GM23338 (cell line): Measurements from ENCODE around the gene TMPRSS2. TPM values are rescaled to one million over a fixed set of nuclear protein-coding genes. Genes with fewer than 3 reads are reported as not detected.

Source experiments
- ATAC-seq: fragments of 200-7000 bp; cut with Tn5 transposase; 3 replicates; pipeline ENCODE4 v1.9.1; 2020
- DNase-seq: peaks from one replicate; pipeline ENCODE4 v3.0.0-alpha.2; 2015; ENCODE audit warnings: low spot score
- H2AFZ ChIP-seq: fragments of 200-600 bp; sonication (generic); 2 replicates; pipeline ENCODE4 v1.8.0; 2016; ENCODE audit warnings: antibody characterized with exemption, mild to moderate bottlenecking, moderate library complexity
- H3F3A ChIP-seq: fragments of 200-600 bp; sonication (generic); replicated peaks from 2 replicates; pipeline ENCODE4 v1.8.0; 2017; ENCODE audit warnings: antibody characterized with exemption, mixed run types, low read depth
- H3K27ac ChIP-seq: fragments of 200-600 bp; sonication (generic); 2 replicates; pipeline ENCODE4 v1.6.1; 2016; ENCODE audit warnings: low read depth
- H3K27me3 ChIP-seq: fragments of 200-600 bp; sonication (generic); 2 replicates; pipeline ENCODE4 v1.8.0; 2016; ENCODE audit warnings: mild to moderate bottlenecking, mixed run types, moderate library complexity; ENCODE audit not compliant: insufficient read depth
- H3K36me3 ChIP-seq: fragments of 200-600 bp; sonication (generic); 2 replicates; pipeline ENCODE4 v1.8.0; 2016; ENCODE audit warnings: mild to moderate bottlenecking; ENCODE audit not compliant: insufficient read depth
- H3K4me1 ChIP-seq: fragments of 200-600 bp; sonication (generic); 2 replicates; pipeline ENCODE4 v1.8.0; 2016; ENCODE audit warnings: mild to moderate bottlenecking, moderate library complexity; ENCODE audit not compliant: insufficient read depth
- H3K4me2 ChIP-seq: fragments of 200-600 bp; sonication (generic); 2 replicates; pipeline ENCODE4 v1.7.1; 2017; ENCODE audit warnings: mixed run types
- H3K4me3 ChIP-seq: fragments of 200-600 bp; sonication (generic); 2 replicates; pipeline ENCODE4 v1.6.1; 2016; ENCODE audit warnings: mixed run types
- H3K79me2 ChIP-seq: fragments of 200-600 bp; sonication (generic); replicated peaks from 2 replicates; pipeline ENCODE4 v1.8.0; 2017; ENCODE audit warnings: mild to moderate bottlenecking; ENCODE audit not compliant: insufficient read depth
- H3K9me2 ChIP-seq: fragments of 200-600 bp; sonication (generic); 2 replicates; pipeline ENCODE4 v1.8.0; 2017; ENCODE audit not compliant: insufficient read depth
- H4K20me1 ChIP-seq: fragments of 200-600 bp; sonication (generic); replicated peaks from 2 replicates; pipeline ENCODE4 v1.8.0; 2017; ENCODE audit warnings: mild to moderate bottlenecking; ENCODE audit not compliant: insufficient read depth
- H3K27ac Mint-ChIP-seq: 2 replicates; pipeline ENCODE4 v1.8.0; 2020; ENCODE audit warnings: inconsistent platforms, mild to moderate bottlenecking, moderate library complexity, mixed read lengths
- H3K27me3 Mint-ChIP-seq: 3 replicates; pipeline ENCODE4 v1.8.0; 2022; ENCODE audit warnings: low read depth, mild to moderate bottlenecking, moderate library complexity, mixed read lengths, inconsistent platforms; ENCODE audit not compliant: insufficient read depth, poor library complexity
- H3K36me3 Mint-ChIP-seq: 3 replicates; pipeline ENCODE4 v1.8.0; 2021; ENCODE audit warnings: low read depth, mild to moderate bottlenecking, inconsistent platforms, moderate library complexity, mixed read lengths
- H3K4me1 Mint-ChIP-seq: 3 replicates; pipeline ENCODE4 v1.8.0; 2020; ENCODE audit warnings: mild to moderate bottlenecking, inconsistent platforms, mixed read lengths
- H3K4me3 Mint-ChIP-seq: 3 replicates; pipeline ENCODE4 v1.8.0; 2021; ENCODE audit warnings: moderate library complexity, mild to moderate bottlenecking, inconsistent platforms, mixed read lengths
- H3K9me3 Mint-ChIP-seq: 3 replicates; pipeline ENCODE4 v1.8.0; 2020; ENCODE audit warnings: moderate library complexity, mild to moderate bottlenecking, inconsistent platforms, mixed read lengths
- CREB1 ChIP-seq: fragments of 250-450 bp; sonication (Bioruptor Pico); IDR thresholded peaks from 2 replicates; pipeline ENCODE4 v1.5.0; 2020; ENCODE audit warnings: low read depth, mild to moderate bottlenecking, moderate library complexity
- EZH2 ChIP-seq: fragments of 200-600 bp; sonication (generic); IDR thresholded peaks from one replicate; pipeline ENCODE4 v1.8.0; 2017; ENCODE audit warnings: antibody characterized with exemption, mild to moderate bottlenecking, low read depth; ENCODE audit not compliant: unreplicated experiment
- EZH2phosphoT487 ChIP-seq: fragments of 200-600 bp; sonication (generic); IDR thresholded peaks from one replicate; pipeline ENCODE4 v1.8.1; 2018; ENCODE audit warnings: antibody characterized with exemption; ENCODE audit not compliant: unreplicated experiment
- NANOG ChIP-seq: IDR thresholded peaks from 2 replicates; pipeline ENCODE4 v1.6.1; 2016; ENCODE audit warnings: antibody characterized with exemption, borderline replicate concordance
- STAT1 ChIP-seq: IDR thresholded peaks from one replicate; pipeline ENCODE4 v1.6.1; 2016; ENCODE audit warnings: antibody characterized with exemption; ENCODE audit not compliant: unreplicated experiment
- ZNF114 ChIP-seq: fragments of 250-450 bp; sonication (Bioruptor Pico); IDR thresholded peaks from 2 replicates; pipeline ENCODE4 v1.5.0; 2020; ENCODE audit warnings: mild to moderate bottlenecking, moderate library complexity
- ZNF331 ChIP-seq: fragments of 250-450 bp; sonication (Bioruptor Pico); IDR thresholded peaks from 2 replicates; pipeline ENCODE4 v1.5.0; 2020; ENCODE audit warnings: low read depth, mild to moderate bottlenecking, moderate library complexity
- polyA plus RNA-seq: library from polyadenylated mRNA; unstranded; fragments of >200 nt; fragmentation: Nextera tagmentation; extraction: Ambion mirVana; gene quantifications from 2 replicates; pipeline ENCODE4 v1.2.1, GENCODE V29; 2016
- total RNA-seq: library from RNA; depleted of rRNA; stranded (reverse); fragments of >200 nt; shearing (Covaris generic); gene quantifications from 2 replicates; pipeline ENCODE4 v1.2.3, GENCODE V29; 2014
- TF ChIP-seq, protein P1 (sequence below): IDR thresholded peaks from 2 replicates; pipeline ENCODE4 v1.6.1; 2016; ENCODE audit warnings: antibody characterized with exemption
- TF ChIP-seq, protein P2 (sequence below): fragments of 250-450 bp; sonication (Bioruptor Pico); IDR thresholded peaks from 2 replicates; pipeline ENCODE4 v1.5.0; 2020; ENCODE audit warnings: mild to moderate bottlenecking, moderate library complexity
- TF ChIP-seq, protein P3 (sequence below), 2 experiments: fragments of 200-600 bp in 1 of 2; sonication (generic) in 1 of 2; conservative IDR thresholded peaks; 2 replicates each; pipeline versions ENCODE4 v1.5.1 to v1.6.1; 2016 to 2017; ENCODE audit warnings: antibody characterized with exemption in 2 of 2, low read depth in 2 of 2, mild to moderate bottlenecking in 2 of 2, moderate library complexity in 1 of 2

TMPRSS2 gene
- total and polyA plus RNA-seq, 2 experiments from 2014 or later, result 2.3 to 4.9 TPM

DNA sequence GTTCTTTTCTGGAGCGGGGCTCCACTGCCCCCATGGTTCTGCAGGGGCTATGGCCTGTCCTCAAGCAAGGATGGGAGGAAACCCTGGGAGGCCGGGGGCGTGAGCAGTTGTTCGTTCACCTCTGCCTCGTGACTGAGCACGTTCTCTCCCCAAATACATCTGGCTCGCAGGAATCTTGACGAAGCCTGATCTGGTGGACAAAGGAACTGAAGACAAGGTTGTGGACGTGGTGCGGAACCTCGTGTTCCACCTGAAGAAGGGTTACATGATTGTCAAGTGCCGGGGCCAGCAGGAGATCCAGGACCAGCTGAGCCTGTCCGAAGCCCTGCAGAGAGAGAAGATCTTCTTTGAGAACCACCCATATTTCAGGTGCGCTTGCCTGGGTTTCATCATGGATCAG is 66.4 kb downstream of the TMPRSS2 start:
- Histone ChIP-seq H3K36me3 (no peaks in the 10 kb centered on the region), H2AFZ (no peak overlapping the region), H3K4me2 (no peak overlapping the region), H3K9me2 (no peaks in the 10 kb centered on the region), H3F3A (no peaks in the 10 kb centered on the region), H3K4me3 (no peak overlapping the region), H3K79me2 (no peaks in the 10 kb centered on the region), H3K27me3 (no peaks in the 10 kb centered on the region), H4K20me1 (no peaks in the 10 kb centered on the region), H3K27ac (no peak overlapping the region), H3K4me1 (no peaks in the 10 kb centered on the region)
- ATAC-seq (no peak), DNase-seq (no peak)
- peaks cover 8% of the 10 kb centered on the region; the same call in 1 of the 3 replicates for H3K4me1 Mint-ChIP-seq
- no peak for TF ChIP-seq EZH2
- no peak for TF ChIP-seq CREB1 (CRISPR knock-in tag)
- no peak for TF ChIP-seq STAT1
- no peak for TF ChIP-seq ZNF331
- TF ChIP-seq, protein P1, sequence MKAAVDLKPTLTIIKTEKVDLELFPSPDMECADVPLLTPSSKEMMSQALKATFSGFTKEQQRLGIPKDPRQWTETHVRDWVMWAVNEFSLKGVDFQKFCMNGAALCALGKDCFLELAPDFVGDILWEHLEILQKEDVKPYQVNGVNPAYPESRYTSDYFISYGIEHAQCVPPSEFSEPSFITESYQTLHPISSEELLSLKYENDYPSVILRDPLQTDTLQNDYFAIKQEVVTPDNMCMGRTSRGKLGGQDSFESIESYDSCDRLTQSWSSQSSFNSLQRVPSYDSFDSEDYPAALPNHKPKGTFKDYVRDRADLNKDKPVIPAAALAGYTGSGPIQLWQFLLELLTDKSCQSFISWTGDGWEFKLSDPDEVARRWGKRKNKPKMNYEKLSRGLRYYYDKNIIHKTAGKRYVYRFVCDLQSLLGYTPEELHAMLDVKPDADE, result no peak
- TF ChIP-seq NANOG, result no peak
- TF ChIP-seq, protein P2, sequence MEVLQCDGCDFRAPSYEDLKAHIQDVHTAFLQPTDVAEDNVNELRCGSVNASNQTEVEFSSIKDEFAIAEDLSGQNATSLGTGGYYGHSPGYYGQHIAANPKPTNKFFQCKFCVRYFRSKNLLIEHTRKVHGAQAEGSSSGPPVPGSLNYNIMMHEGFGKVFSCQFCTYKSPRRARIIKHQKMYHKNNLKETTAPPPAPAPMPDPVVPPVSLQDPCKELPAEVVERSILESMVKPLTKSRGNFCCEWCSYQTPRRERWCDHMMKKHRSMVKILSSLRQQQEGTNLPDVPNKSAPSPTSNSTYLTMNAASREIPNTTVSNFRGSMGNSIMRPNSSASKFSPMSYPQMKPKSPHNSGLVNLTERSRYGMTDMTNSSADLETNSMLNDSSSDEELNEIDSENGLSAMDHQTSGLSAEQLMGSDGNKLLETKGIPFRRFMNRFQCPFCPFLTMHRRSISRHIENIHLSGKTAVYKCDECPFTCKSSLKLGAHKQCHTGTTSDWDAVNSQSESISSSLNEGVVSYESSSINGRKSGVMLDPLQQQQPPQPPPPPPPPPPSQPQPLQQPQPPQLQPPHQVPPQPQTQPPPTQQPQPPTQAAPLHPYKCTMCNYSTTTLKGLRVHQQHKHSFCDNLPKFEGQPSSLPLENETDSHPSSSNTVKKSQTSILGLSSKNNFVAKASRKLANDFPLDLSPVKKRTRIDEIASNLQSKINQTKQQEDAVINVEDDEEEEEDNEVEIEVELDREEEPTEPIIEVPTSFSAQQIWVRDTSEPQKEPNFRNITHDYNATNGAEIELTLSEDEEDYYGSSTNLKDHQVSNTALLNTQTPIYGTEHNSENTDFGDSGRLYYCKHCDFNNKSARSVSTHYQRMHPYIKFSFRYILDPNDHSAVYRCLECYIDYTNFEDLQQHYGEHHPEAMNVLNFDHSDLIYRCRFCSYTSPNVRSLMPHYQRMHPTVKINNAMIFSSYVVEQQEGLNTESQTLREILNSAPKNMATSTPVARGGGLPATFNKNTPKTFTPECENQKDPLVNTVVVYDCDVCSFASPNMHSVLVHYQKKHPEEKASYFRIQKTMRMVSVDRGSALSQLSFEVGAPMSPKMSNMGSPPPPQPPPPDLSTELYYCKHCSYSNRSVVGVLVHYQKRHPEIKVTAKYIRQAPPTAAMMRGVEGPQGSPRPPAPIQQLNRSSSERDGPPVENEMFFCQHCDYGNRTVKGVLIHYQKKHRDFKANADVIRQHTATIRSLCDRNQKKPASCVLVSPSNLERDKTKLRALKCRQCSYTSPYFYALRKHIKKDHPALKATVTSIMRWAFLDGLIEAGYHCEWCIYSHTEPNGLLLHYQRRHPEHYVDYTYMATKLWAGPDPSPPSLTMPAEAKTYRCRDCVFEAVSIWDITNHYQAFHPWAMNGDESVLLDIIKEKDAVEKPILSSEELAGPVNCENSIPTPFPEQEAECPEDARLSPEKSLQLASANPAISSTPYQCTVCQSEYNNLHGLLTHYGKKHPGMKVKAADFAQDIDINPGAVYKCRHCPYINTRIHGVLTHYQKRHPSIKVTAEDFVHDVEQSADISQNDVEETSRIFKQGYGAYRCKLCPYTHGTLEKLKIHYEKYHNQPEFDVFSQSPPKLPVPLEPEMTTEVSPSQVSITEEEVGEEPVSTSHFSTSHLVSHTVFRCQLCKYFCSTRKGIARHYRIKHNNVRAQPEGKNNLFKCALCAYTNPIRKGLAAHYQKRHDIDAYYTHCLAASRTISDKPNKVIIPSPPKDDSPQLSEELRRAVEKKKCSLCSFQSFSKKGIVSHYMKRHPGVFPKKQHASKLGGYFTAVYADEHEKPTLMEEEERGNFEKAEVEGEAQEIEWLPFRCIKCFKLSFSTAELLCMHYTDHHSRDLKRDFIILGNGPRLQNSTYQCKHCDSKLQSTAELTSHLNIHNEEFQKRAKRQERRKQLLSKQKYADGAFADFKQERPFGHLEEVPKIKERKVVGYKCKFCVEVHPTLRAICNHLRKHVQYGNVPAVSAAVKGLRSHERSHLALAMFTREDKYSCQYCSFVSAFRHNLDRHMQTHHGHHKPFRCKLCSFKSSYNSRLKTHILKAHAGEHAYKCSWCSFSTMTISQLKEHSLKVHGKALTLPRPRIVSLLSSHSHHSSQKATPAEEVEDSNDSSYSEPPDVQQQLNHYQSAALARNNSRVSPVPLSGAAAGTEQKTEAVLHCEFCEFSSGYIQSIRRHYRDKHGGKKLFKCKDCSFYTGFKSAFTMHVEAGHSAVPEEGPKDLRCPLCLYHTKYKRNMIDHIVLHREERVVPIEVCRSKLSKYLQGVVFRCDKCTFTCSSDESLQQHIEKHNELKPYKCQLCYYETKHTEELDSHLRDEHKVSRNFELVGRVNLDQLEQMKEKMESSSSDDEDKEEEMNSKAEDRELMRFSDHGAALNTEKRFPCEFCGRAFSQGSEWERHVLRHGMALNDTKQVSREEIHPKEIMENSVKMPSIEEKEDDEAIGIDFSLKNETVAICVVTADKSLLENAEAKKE (CRISPR knock-in tag), result no peak
- TF ChIP-seq, protein P3, sequence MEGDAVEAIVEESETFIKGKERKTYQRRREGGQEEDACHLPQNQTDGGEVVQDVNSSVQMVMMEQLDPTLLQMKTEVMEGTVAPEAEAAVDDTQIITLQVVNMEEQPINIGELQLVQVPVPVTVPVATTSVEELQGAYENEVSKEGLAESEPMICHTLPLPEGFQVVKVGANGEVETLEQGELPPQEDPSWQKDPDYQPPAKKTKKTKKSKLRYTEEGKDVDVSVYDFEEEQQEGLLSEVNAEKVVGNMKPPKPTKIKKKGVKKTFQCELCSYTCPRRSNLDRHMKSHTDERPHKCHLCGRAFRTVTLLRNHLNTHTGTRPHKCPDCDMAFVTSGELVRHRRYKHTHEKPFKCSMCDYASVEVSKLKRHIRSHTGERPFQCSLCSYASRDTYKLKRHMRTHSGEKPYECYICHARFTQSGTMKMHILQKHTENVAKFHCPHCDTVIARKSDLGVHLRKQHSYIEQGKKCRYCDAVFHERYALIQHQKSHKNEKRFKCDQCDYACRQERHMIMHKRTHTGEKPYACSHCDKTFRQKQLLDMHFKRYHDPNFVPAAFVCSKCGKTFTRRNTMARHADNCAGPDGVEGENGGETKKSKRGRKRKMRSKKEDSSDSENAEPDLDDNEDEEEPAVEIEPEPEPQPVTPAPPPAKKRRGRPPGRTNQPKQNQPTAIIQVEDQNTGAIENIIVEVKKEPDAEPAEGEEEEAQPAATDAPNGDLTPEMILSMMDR (conservative IDR thresholded peaks at IDR 0.05; ENCODE audit: low read depth in 2 of 2), result no peak
- no peak for TF ChIP-seq ZNF114
- no peak for TF ChIP-seq EZH2phosphoT487
- no peak overlapping the region for H3K27ac Mint-ChIP-seq
- H3K27me3 Mint-ChIP-seq, result peaks cover 4% of the 10 kb centered on the region
- H3K9me3 Mint-ChIP-seq, result no peaks in the 10 kb centered on the region
- H3K36me3 Mint-ChIP-seq, result peaks cover 5% of the 10 kb centered on the region
- H3K4me3 Mint-ChIP-seq, result no peak overlapping the region
